ENCODE results near the gene NLGN2. TPM values are rescaled to one million over a fixed set of nuclear protein-coding genes. Genes with fewer than 3 reads are reported as not detected.

The NLGN2 gene
- polyA plus RNA-seq, 4 donors = 0.22 to 6.1 (median 2.6) TPM

- FAIRE-seq = no peak
- Histone ChIP-seq H3K4me3 (ENCODE audit: low read depth in 1 of 3, low read length in 3 of 3) (no peak overlapping the region), H3K4me1 (ENCODE audit: control insufficient read depth in 3 of 3, insufficient read depth in 2 of 3, low read depth in 1 of 3, low read length in 2 of 3) (no peaks in the 10 kb centered on the region), H3K27ac (ENCODE audit: low read depth in 1 of 3, low read length in 2 of 3) (no peak overlapping the region), H3K9me3 (ENCODE audit: control insufficient read depth in 2 of 2, insufficient read depth in 1 of 2, low read depth in 1 of 2, low read length in 1 of 2) (no peaks in the 10 kb centered on the region), H3K36me3 (ENCODE audit: control insufficient read depth in 3 of 3, insufficient read depth in 2 of 3, low read depth in 1 of 3, low read length in 3 of 3) (no peaks in the 10 kb centered on the region), H3K27me3 (ENCODE audit: control insufficient read depth in 3 of 3, insufficient read depth in 3 of 3, low read length in 3 of 3) (peaks cover 0 to 5% (median 0%) of the 10 kb centered on the region in 3 donors)
- DNase-seq = no peak
- WGBS, 3 donors = 71 to 85% (median 74%) methylated on average over 4 of the region's 4 CpGs
Observed at GRCh38 chr17:7370853-7371252, 36.8 kb upstream of the NLGN2 start.

DNA sequence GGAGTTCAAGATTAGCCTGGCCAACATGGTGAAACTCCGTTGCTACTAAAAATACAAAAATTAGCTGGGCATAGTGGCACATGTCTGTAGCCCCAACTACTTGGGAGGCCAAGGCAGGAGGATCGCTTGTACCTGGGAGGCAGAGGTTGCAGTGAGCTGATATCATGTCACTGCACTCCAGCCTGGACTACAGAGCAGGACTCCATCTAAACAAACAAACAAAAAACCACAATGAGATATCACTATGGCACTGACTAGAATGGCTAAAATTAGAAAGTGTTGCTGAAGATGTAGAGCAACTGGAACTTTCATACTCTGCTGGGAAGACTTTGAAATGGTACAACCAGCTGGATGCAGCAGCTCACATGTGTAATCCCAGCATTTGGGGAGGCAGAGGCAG, 33.3 kb upstream of the NLGN2 start:
- H3K4me3 ChIP-seq (ENCODE audit: low read depth in 1 of 3, low read length in 3 of 3) = no peak overlapping the region
- 81 to 100% (median 87%) methylated on average over 2 of the region's 2 CpGs for WGBS, 3 donors
- H3K9me3 ChIP-seq (ENCODE audit: control insufficient read depth in 2 of 2, insufficient read depth in 1 of 2, low read depth in 1 of 2, low read length in 1 of 2) = no peaks in the 10 kb centered on the region
- H3K27ac ChIP-seq (ENCODE audit: low read depth in 1 of 3, low read length in 2 of 3) = no peak overlapping the region
- H3K27me3 ChIP-seq (ENCODE audit: control insufficient read depth in 3 of 3, insufficient read depth in 3 of 3, low read length in 3 of 3) = no peaks in the 10 kb centered on the region
- no peaks in the 10 kb centered on the region for H3K36me3 ChIP-seq (ENCODE audit: control insufficient read depth in 3 of 3, insufficient read depth in 2 of 3, low read depth in 1 of 3, low read length in 3 of 3)
- FAIRE-seq (no peak), DNase-seq (no peak)
- H3K4me1 ChIP-seq (ENCODE audit: control insufficient read depth in 3 of 3, insufficient read depth in 2 of 3, low read depth in 1 of 3, low read length in 2 of 3) = no peaks in the 10 kb centered on the region

GRCh38 chr17:7379134-7379533, 28.5 kb upstream of the NLGN2 start:
- peaks cover 0 to 20% (median 0%) of the 10 kb centered on the region in 3 donors for H3K4me1 ChIP-seq (ENCODE audit: control insufficient read depth in 3 of 3, insufficient read depth in 2 of 3, low read depth in 1 of 3, low read length in 2 of 3)
- DNase-seq (no peak), FAIRE-seq (no peak)
- H3K4me3 ChIP-seq (ENCODE audit: low read depth in 1 of 3, low read length in 3 of 3) = no peak overlapping the region
- H3K27ac ChIP-seq (ENCODE audit: low read depth in 1 of 3, low read length in 2 of 3) = no peak overlapping the region
- peaks cover 0 to 21% (median 2%) of the 10 kb centered on the region in 3 donors for H3K27me3 ChIP-seq (ENCODE audit: control insufficient read depth in 3 of 3, insufficient read depth in 3 of 3, low read length in 3 of 3)
- WGBS, 3 donors = 91 to 98% (median 95%) methylated on average over 3 of the region's 3 CpGs
- H3K9me3 ChIP-seq (ENCODE audit: control insufficient read depth in 2 of 2, insufficient read depth in 1 of 2, low read depth in 1 of 2, low read length in 1 of 2) = peaks cover 0 to 2% of the 10 kb centered on the region in 2 donors
- H3K36me3 ChIP-seq (ENCODE audit: control insufficient read depth in 3 of 3, insufficient read depth in 2 of 3, low read depth in 1 of 3, low read length in 3 of 3) = peaks cover 0 to 9% (median 0%) of the 10 kb centered on the region in 3 donors

- FAIRE-seq (no peak), DNase-seq (peak in 1 of 2 donors; percentile 49)
- Histone ChIP-seq H3K36me3 (ENCODE audit: control insufficient read depth in 3 of 3, insufficient read depth in 2 of 3, low read depth in 1 of 3, low read length in 3 of 3) (peaks cover 0 to 13% (median 0%) of the 10 kb centered on the region in 3 donors), H3K9me3 (ENCODE audit: control insufficient read depth in 2 of 2, insufficient read depth in 1 of 2, low read depth in 1 of 2, low read length in 1 of 2) (peaks cover 0 to 2% of the 10 kb centered on the region in 2 donors), H3K27me3 (ENCODE audit: control insufficient read depth in 3 of 3, insufficient read depth in 3 of 3, low read length in 3 of 3) (peaks cover 0 to 21% (median 2%) of the 10 kb centered on the region in 3 donors), H3K4me3 (ENCODE audit: low read depth in 1 of 3, low read length in 3 of 3) (peak overlapping the region in 2 of 3 donors; percentile 56 to 83), H3K4me1 (ENCODE audit: control insufficient read depth in 3 of 3, insufficient read depth in 2 of 3, low read depth in 1 of 3, low read length in 2 of 3) (peaks cover 0 to 22% (median 0%) of the 10 kb centered on the region in 3 donors), H3K27ac (ENCODE audit: low read depth in 1 of 3, low read length in 2 of 3) (peak overlapping the region in 1 of 3 donors; percentile 21)
- 21 to 35% (median 34%) methylated on average over 7 of the region's 7 CpGs for WGBS, 3 donors
Observed at GRCh38 chr17:7380321-7380720, 27.3 kb upstream of the NLGN2 start.

GRCh38 chr17:7380855-7381683, 26.6 kb upstream of the NLGN2 start, which contains the start of gene TNK1:
TNK1 (plus strand) TSS chr17:7381089; CDS start chr17:7382927, 1,838 bp downstream.
- peak within 1 kb of the TSS; percentile 24 to 83 (median 56) for H3K4me3 ChIP-seq (ENCODE audit: low read depth in 1 of 3, low read length in 3 of 3)
- peak within 1 kb of the TSS; percentile 36 to 69 (median 40) for H3K27ac ChIP-seq (ENCODE audit: low read depth in 1 of 3, low read length in 2 of 3)
- peaks cover 0 to 16% (median 0%) of the 10 kb centered on the region in 3 donors for H3K36me3 ChIP-seq (ENCODE audit: control insufficient read depth in 3 of 3, insufficient read depth in 2 of 3, low read depth in 1 of 3, low read length in 3 of 3)
- 3 to 7% (median 4%) methylated on average over 31 to 52 of the region's 52 CpGs for WGBS, 3 donors
- H3K4me1 ChIP-seq (ENCODE audit: control insufficient read depth in 3 of 3, insufficient read depth in 2 of 3, low read depth in 1 of 3, low read length in 2 of 3) = peaks cover 0 to 22% (median 0%) of the 10 kb centered on the region in 3 donors
- FAIRE-seq = no peak
- H3K27me3 ChIP-seq (ENCODE audit: control insufficient read depth in 3 of 3, insufficient read depth in 3 of 3, low read length in 3 of 3) = peaks cover 0 to 21% (median 2%) of the 10 kb centered on the region in 3 donors
- H3K9me3 ChIP-seq (ENCODE audit: control insufficient read depth in 2 of 2, insufficient read depth in 1 of 2, low read depth in 1 of 2, low read length in 1 of 2) = peaks cover 0 to 2% of the 10 kb centered on the region in 2 donors
- peak; percentile 78 to 85 for DNase-seq

DNA sequence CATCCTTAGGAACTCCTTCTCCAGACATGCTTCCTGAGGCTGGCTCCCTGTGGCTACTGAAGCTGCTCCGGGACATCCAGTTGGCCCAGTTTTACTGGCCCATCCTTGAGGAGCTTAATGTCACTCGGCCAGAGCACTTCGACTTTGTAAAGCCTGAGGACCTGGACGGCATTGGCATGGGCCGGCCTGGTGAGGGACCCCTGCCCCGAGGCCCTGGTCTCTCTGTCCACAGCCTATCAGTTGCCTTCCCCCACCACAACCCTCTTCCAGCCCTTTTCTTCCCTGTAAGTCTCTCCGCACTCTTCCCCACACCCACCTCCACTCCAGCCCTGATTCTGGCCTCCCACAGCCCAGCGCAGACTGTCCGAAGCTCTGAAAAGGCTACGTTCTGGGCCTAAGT, 24.7 kb upstream of the NLGN2 start:
- Histone ChIP-seq H3K27me3 (ENCODE audit: control insufficient read depth in 3 of 3, insufficient read depth in 3 of 3, low read length in 3 of 3) (peaks cover 0 to 21% (median 2%) of the 10 kb centered on the region in 3 donors), H3K9me3 (ENCODE audit: control insufficient read depth in 2 of 2, insufficient read depth in 1 of 2, low read depth in 1 of 2, low read length in 1 of 2) (peaks cover 0 to 2% of the 10 kb centered on the region in 2 donors), H3K4me3 (ENCODE audit: low read depth in 1 of 3, low read length in 3 of 3) (no peak overlapping the region), H3K27ac (ENCODE audit: low read depth in 1 of 3, low read length in 2 of 3) (no peak overlapping the region), H3K36me3 (ENCODE audit: control insufficient read depth in 3 of 3, insufficient read depth in 2 of 3, low read depth in 1 of 3, low read length in 3 of 3) (peaks cover 0 to 34% (median 4%) of the 10 kb centered on the region in 3 donors), H3K4me1 (ENCODE audit: control insufficient read depth in 3 of 3, insufficient read depth in 2 of 3, low read depth in 1 of 3, low read length in 2 of 3) (peaks cover 0 to 22% (median 0%) of the 10 kb centered on the region in 3 donors)
- FAIRE-seq (no peak), DNase-seq (no peak)
- 90 to 97% (median 94%) methylated on average over 10 of the region's 10 CpGs for WGBS, 3 donors

- Histone ChIP-seq H3K27ac (ENCODE audit: low read depth in 1 of 3, low read length in 2 of 3) (no peak overlapping the region), H3K36me3 (ENCODE audit: control insufficient read depth in 3 of 3, insufficient read depth in 2 of 3, low read depth in 1 of 3, low read length in 3 of 3) (peaks cover 0 to 39% (median 5%) of the 10 kb centered on the region in 3 donors), H3K9me3 (ENCODE audit: control insufficient read depth in 2 of 2, insufficient read depth in 1 of 2, low read depth in 1 of 2, low read length in 1 of 2) (peaks cover 0 to 2% of the 10 kb centered on the region in 2 donors), H3K4me3 (ENCODE audit: low read depth in 1 of 3, low read length in 3 of 3) (peak overlapping the region in 2 of 3 donors; percentile 16 to 34), H3K4me1 (ENCODE audit: control insufficient read depth in 3 of 3, insufficient read depth in 2 of 3, low read depth in 1 of 3, low read length in 2 of 3) (peaks cover 0 to 22% (median 0%) of the 10 kb centered on the region in 3 donors), H3K27me3 (ENCODE audit: control insufficient read depth in 3 of 3, insufficient read depth in 3 of 3, low read length in 3 of 3) (peaks cover 0 to 21% (median 2%) of the 10 kb centered on the region in 3 donors)
- 84 to 90% (median 90%) methylated on average over 10 to 11 of the region's 11 CpGs for WGBS, 3 donors
- DNase-seq (no peak), FAIRE-seq (no peak)
Observed at GRCh38 chr17:7383371-7383741, 24.3 kb upstream of the NLGN2 start.

GRCh38 chr17:7383742-7384488, 23.7 kb upstream of the NLGN2 start:
- H3K9me3 ChIP-seq (ENCODE audit: control insufficient read depth in 2 of 2, insufficient read depth in 1 of 2, low read depth in 1 of 2, low read length in 1 of 2) = peaks cover 0 to 2% of the 10 kb centered on the region in 2 donors
- 27 to 87% (median 60%) methylated on average over 57 to 65 of the region's 65 CpGs for WGBS, 3 donors
- no peak for FAIRE-seq
- H3K4me1 ChIP-seq (ENCODE audit: control insufficient read depth in 3 of 3, insufficient read depth in 2 of 3, low read depth in 1 of 3, low read length in 2 of 3) = peaks cover 0 to 22% (median 0%) of the 10 kb centered on the region in 3 donors
- peak; percentile 31 to 79 for DNase-seq
- H3K36me3 ChIP-seq (ENCODE audit: control insufficient read depth in 3 of 3, insufficient read depth in 2 of 3, low read depth in 1 of 3, low read length in 3 of 3) = peaks cover 0 to 44% (median 7%) of the 10 kb centered on the region in 3 donors
- peak overlapping the region in 1 of 3 donors; percentile 22 for H3K27ac ChIP-seq (ENCODE audit: low read depth in 1 of 3, low read length in 2 of 3)
- H3K4me3 ChIP-seq (ENCODE audit: low read depth in 1 of 3, low read length in 3 of 3) = peak overlapping the region in 2 of 3 donors; percentile 16 to 34
- H3K27me3 ChIP-seq (ENCODE audit: control insufficient read depth in 3 of 3, insufficient read depth in 3 of 3, low read length in 3 of 3) = peaks cover 0 to 21% (median 2%) of the 10 kb centered on the region in 3 donors
